Neuron (in vitro differentiated cells): ENCODE data around the gene METTL25.

ENCODE experiments used
- H2AFZ ChIP-seq: one replicate; pipeline ENCODE4 v1.6.1; 2013; ENCODE audit warnings: low read depth, mild to moderate bottlenecking, inconsistent platforms, low read length, moderate library complexity
- H3K27me3 ChIP-seq: one replicate; pipeline ENCODE4 v1.6.1; 2013; ENCODE audit warnings: low read length; ENCODE audit not compliant: insufficient read depth
- H3K36me3 ChIP-seq: one replicate; pipeline ENCODE4 v1.6.1; 2013; ENCODE audit warnings: low read length; ENCODE audit not compliant: insufficient read depth
- H3K4me1 ChIP-seq: one replicate; pipeline ENCODE4 v1.6.1; 2013; ENCODE audit warnings: low read length; ENCODE audit not compliant: insufficient read depth
- H3K4me3 ChIP-seq: 2 replicates; pipeline ENCODE4 v1.5.1; 2013; ENCODE audit warnings: mild to moderate bottlenecking, low read length, moderate library complexity
- H3K9me3 ChIP-seq: one replicate; pipeline ENCODE4 v1.6.1; 2013; ENCODE audit warnings: low read length

The METTL25 gene

GRCh38 chr12:82361461-82361915, 3.2 kb downstream of the METTL25 start:
- no peak overlapping the region for H2AFZ ChIP-seq
- H3K27me3 ChIP-seq = no peaks in the 10 kb centered on the region
- H3K4me3 ChIP-seq = no peak overlapping the region
- H3K9me3 ChIP-seq = no peaks in the 10 kb centered on the region
- peaks cover 15% of the 10 kb centered on the region for H3K4me1 ChIP-seq
- peaks cover 1% of the 10 kb centered on the region for H3K36me3 ChIP-seq

GRCh38 chr12:82363990-82364389, 5.7 kb downstream of the METTL25 start:
- Histone ChIP-seq H3K36me3 (no peaks in the 10 kb centered on the region), H3K27me3 (no peaks in the 10 kb centered on the region), H3K4me3 (no peak overlapping the region), H2AFZ (no peak overlapping the region), H3K4me1 (peaks cover 7% of the 10 kb centered on the region), H3K9me3 (no peaks in the 10 kb centered on the region)

GRCh38 chr12:82366197-82366596, 7.9 kb downstream of the METTL25 start:
- Histone ChIP-seq H2AFZ (no peak overlapping the region), H3K36me3 (no peaks in the 10 kb centered on the region), H3K27me3 (no peaks in the 10 kb centered on the region), H3K4me3 (no peak overlapping the region), H3K9me3 (no peaks in the 10 kb centered on the region), H3K4me1 (no peaks in the 10 kb centered on the region)

- Histone ChIP-seq H3K4me3 (no peak overlapping the region), H3K36me3 (no peaks in the 10 kb centered on the region), H3K4me1 (no peaks in the 10 kb centered on the region), H3K27me3 (no peaks in the 10 kb centered on the region), H3K9me3 (no peaks in the 10 kb centered on the region), H2AFZ (no peak overlapping the region)
These were observed 16.9 kb downstream of the METTL25 start for GRCh38 chr12:82375201-82375600.

GRCh38 chr12:82378997-82379396, 20.7 kb downstream of the METTL25 start:
- Histone ChIP-seq H3K27me3 (no peaks in the 10 kb centered on the region), H3K4me3 (no peak overlapping the region), H3K36me3 (no peaks in the 10 kb centered on the region), H3K4me1 (no peaks in the 10 kb centered on the region), H2AFZ (no peak overlapping the region), H3K9me3 (no peaks in the 10 kb centered on the region)

- no peaks in the 10 kb centered on the region for H3K36me3 ChIP-seq
- no peak overlapping the region for H2AFZ ChIP-seq
- no peaks in the 10 kb centered on the region for H3K4me1 ChIP-seq
- H3K9me3 ChIP-seq = no peaks in the 10 kb centered on the region
- no peaks in the 10 kb centered on the region for H3K27me3 ChIP-seq
- no peak overlapping the region for H3K4me3 ChIP-seq
These were observed 25.7 kb downstream of the METTL25 start for GRCh38 chr12:82383930-82384552.

GRCh38 chr12:82398879-82399278, 40.5 kb downstream of the METTL25 start:
- H3K9me3 ChIP-seq = no peaks in the 10 kb centered on the region
- H3K4me1 ChIP-seq = no peaks in the 10 kb centered on the region
- no peaks in the 10 kb centered on the region for H3K36me3 ChIP-seq
- no peak overlapping the region for H3K4me3 ChIP-seq
- H3K27me3 ChIP-seq = no peaks in the 10 kb centered on the region
- H2AFZ ChIP-seq = no peak overlapping the region

GRCh38 chr12:82400819-82401218, 42.5 kb downstream of the METTL25 start:
- no peaks in the 10 kb centered on the region for H3K27me3 ChIP-seq
- H3K4me1 ChIP-seq = no peaks in the 10 kb centered on the region
- H3K9me3 ChIP-seq = no peaks in the 10 kb centered on the region

GRCh38 chr12:82406651-82407050, 48.3 kb downstream of the METTL25 start:
- Histone ChIP-seq H2AFZ (no peak overlapping the region), H3K4me3 (no peak overlapping the region), H3K4me1 (no peaks in the 10 kb centered on the region), H3K27me3 (no peaks in the 10 kb centered on the region), H3K9me3 (no peaks in the 10 kb centered on the region), H3K36me3 (no peaks in the 10 kb centered on the region)

More at GRCh38 chr12:82400819-82401218, 42.5 kb downstream of the METTL25 start:
- no peaks in the 10 kb centered on the region for H3K36me3 ChIP-seq
- no peak overlapping the region for H3K4me3 ChIP-seq
- no peak overlapping the region for H2AFZ ChIP-seq

GRCh38 chr12:82407481-82407880, 49.2 kb downstream of the METTL25 start:
- H3K27me3 ChIP-seq = no peaks in the 10 kb centered on the region
- H3K9me3 ChIP-seq = no peaks in the 10 kb centered on the region
- H3K4me1 ChIP-seq = no peaks in the 10 kb centered on the region
- H3K4me3 ChIP-seq = no peak overlapping the region
- H2AFZ ChIP-seq = no peak overlapping the region
- no peaks in the 10 kb centered on the region for H3K36me3 ChIP-seq

GRCh38 chr12:82408844-82409243, 50.5 kb downstream of the METTL25 start:
- H3K4me1 ChIP-seq = no peaks in the 10 kb centered on the region
- no peaks in the 10 kb centered on the region for H3K9me3 ChIP-seq
- no peaks in the 10 kb centered on the region for H3K27me3 ChIP-seq
- no peak overlapping the region for H2AFZ ChIP-seq
- no peak overlapping the region for H3K4me3 ChIP-seq
- H3K36me3 ChIP-seq = no peaks in the 10 kb centered on the region

GRCh38 chr12:82411546-82412230, 53.4 kb downstream of the METTL25 start:
- no peaks in the 10 kb centered on the region for H3K36me3 ChIP-seq
- no peak overlapping the region for H2AFZ ChIP-seq
- H3K9me3 ChIP-seq = no peaks in the 10 kb centered on the region
- H3K4me1 ChIP-seq = no peaks in the 10 kb centered on the region
- H3K27me3 ChIP-seq = no peaks in the 10 kb centered on the region
- H3K4me3 ChIP-seq = no peak overlapping the region

GRCh38 chr12:82412246-82412645, 53.9 kb downstream of the METTL25 start:
- H3K4me3 ChIP-seq = no peak overlapping the region
- H3K4me1 ChIP-seq = no peaks in the 10 kb centered on the region
- H3K27me3 ChIP-seq = no peaks in the 10 kb centered on the region
- H3K9me3 ChIP-seq = no peaks in the 10 kb centered on the region
- H3K36me3 ChIP-seq = no peaks in the 10 kb centered on the region
- H2AFZ ChIP-seq = no peak overlapping the region
